GM12874 (cell line): ENCODE results near the gene COLEC12.

Experiments used
- CTCF ChIP-seq: IDR thresholded peaks from 2 replicates; pipeline ENCODE4 v1.5.1; 2011; ENCODE audit warnings: low read depth, mild to moderate bottlenecking, control low read depth, low read length, moderate library complexity; ENCODE audit not compliant: insufficient read depth

The COLEC12 gene

DNA sequence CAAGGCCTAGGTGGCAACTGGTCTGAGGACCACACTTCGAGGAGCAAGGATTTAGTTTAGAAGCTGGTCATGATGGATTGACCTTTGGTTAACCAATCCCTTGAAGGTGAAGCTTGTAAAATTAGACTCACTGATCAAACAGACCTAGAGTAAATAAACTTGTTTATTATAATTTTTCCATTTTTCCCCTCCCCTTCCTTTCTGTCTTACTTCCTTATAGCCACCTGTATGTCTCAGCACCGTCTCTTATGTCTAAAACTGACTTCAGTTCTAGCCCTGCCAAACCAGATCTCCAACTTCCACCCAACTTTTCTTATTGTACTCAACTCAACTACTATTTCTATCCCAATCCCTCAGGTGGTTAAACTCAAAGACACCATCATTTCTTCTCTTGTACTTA, 139.8 kb downstream of the COLEC12 start:
- no peak for TF ChIP-seq CTCF

GRCh38 chr18:356778-357177, 143.7 kb downstream of the COLEC12 start:
- no peak for TF ChIP-seq CTCF

DNA sequence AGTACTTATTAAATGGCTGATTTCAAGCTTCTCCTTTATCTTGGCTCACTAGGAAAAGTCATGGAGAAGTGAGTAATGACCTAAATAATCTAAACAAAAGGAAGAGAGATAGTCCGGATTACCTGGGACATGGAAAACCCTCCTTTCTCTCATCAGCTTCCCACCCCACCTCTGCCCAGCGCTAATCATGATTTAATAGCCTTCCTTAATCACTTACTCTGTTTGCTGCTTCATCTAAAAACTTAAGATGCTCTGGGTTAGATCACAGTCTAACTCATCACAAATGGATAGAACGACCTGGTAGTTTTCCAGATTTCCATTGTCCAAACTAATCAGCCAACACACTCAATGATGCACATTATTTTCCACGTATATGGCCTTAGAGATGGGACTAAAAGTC, 144.8 kb downstream of the COLEC12 start:
- TF ChIP-seq CTCF, result no peak

DNA sequence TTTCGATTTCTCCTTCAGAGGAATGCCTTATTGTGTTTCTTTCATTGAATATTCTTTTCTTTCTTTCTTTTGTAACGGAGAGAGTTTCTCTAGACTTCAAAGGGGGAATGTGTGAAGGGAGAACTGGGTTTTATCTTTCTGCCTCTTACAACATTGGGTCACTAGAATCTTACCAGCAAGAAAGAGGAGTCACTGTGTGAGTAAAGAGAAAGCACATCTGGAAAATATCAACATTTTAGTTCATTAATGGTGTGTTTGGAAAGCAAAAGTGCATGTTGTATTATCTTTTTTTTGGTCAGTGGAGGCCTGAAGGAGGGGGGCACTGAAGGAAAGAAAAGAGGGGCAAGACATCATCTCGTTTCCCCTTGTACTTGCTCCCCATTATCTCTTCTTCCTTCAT, 146.0 kb downstream of the COLEC12 start:
- no peak for TF ChIP-seq CTCF

- no peak for TF ChIP-seq CTCF
Observed at GRCh38 chr18:354003-354402, 146.5 kb downstream of the COLEC12 start.

DNA sequence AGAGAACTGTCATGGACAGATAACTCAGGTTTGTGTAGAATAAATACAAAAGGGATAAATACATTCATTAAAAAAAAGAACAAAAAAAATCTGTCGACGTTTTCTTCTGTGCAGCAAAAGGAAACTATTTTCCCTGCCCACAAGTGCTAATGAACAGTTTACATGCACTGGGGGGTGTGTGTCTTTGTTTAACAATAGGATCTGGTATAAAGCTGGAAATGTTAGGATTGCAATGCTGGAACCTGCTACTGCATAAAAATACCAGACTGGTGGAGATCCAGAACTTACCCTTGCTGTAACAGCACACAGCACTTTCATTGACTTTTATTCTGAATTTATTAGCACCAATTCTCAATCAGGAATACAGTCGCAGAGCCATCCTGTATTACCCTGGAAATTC, 148.1 kb downstream of the COLEC12 start:
- no peak for TF ChIP-seq CTCF

GRCh38 chr18:350953-351572, 149.4 kb downstream of the COLEC12 start:
- TF ChIP-seq CTCF, result no peak

GRCh38 chr18:346600-346999, 153.9 kb downstream of the COLEC12 start:
- TF ChIP-seq CTCF, result no peak
